Fibroblast of lung (primary cell): ENCODE results near the gene ATG4D. TPM values are rescaled to one million over a fixed set of nuclear protein-coding genes. Genes with fewer than 3 reads are reported as not detected.

Experiments
- DNase-seq, 2 donors: peaks; one replicate each; pipeline versions ENCODE4 v3.0.0 to v3.0.0-alpha.2; 2010; ENCODE audit warnings: low read depth in 2 of 2
- H2AFZ ChIP-seq: 2 replicates; pipeline ENCODE4 v1.5.1; 2012; ENCODE audit warnings: low read length, control low read depth, inconsistent platforms
- H3K27ac ChIP-seq: 2 replicates; pipeline ENCODE4 v1.5.1; 2011; ENCODE audit warnings: low read length, control low read depth; ENCODE audit not compliant: insufficient read depth
- H3K27me3 ChIP-seq: 2 replicates; pipeline ENCODE4 v1.5.1; 2011; ENCODE audit warnings: mild to moderate bottlenecking, low read length; ENCODE audit not compliant: control insufficient read depth, insufficient read depth
- H3K36me3 ChIP-seq: 2 replicates; pipeline ENCODE4 v1.5.1; 2011; ENCODE audit warnings: low read length; ENCODE audit not compliant: control insufficient read depth, insufficient read depth
- H3K4me1 ChIP-seq: 2 replicates; pipeline ENCODE4 v1.5.1; 2011; ENCODE audit warnings: low read length; ENCODE audit not compliant: control insufficient read depth, insufficient read depth; ENCODE audit errors: extremely low read depth
- H3K4me2 ChIP-seq: 2 replicates; pipeline ENCODE4 v1.5.1; 2011; ENCODE audit warnings: low read length, control low read depth; ENCODE audit not compliant: insufficient read depth; ENCODE audit errors: extremely low read depth
- H3K4me3 ChIP-seq, 4 experiments: fragments of 200-600 bp in 1 of 4; sonication (generic) in 1 of 4; replicated peaks in 1 of 4; 2 replicates each; pipeline ENCODE4 v1.5.1; 2011 to 2016; ENCODE audit warnings: low read length in 4 of 4, low read depth in 3 of 4, mild to moderate bottlenecking in 3 of 4, control low read depth in 2 of 4, inconsistent platforms in 1 of 4, mixed read lengths in 1 of 4; ENCODE audit not compliant: insufficient read depth in 1 of 4; ENCODE audit errors: control extremely low read depth in 1 of 4
- H3K79me2 ChIP-seq: 2 replicates; pipeline ENCODE4 v1.5.1; 2012; ENCODE audit warnings: mild to moderate bottlenecking, low read length, inconsistent platforms; ENCODE audit not compliant: control insufficient read depth, insufficient read depth
- H3K9ac ChIP-seq: 2 replicates; pipeline ENCODE4 v1.5.1; 2011; ENCODE audit warnings: mild to moderate bottlenecking, low read length, control low read depth; ENCODE audit not compliant: insufficient read depth
- H3K9me3 ChIP-seq: 2 replicates; pipeline ENCODE4 v1.5.1; 2012; ENCODE audit warnings: low read depth, low read length; ENCODE audit not compliant: control insufficient read depth, insufficient read depth
- H4K20me1 ChIP-seq: 2 replicates; pipeline ENCODE4 v1.5.1; 2011; ENCODE audit warnings: low read length; ENCODE audit not compliant: control insufficient read depth, insufficient read depth; ENCODE audit errors: extremely low read depth
- EZH2 ChIP-seq: IDR thresholded peaks from 2 replicates; pipeline ENCODE4 v1.5.1; 2012; ENCODE audit warnings: low read length, control low read depth, mild to moderate bottlenecking; ENCODE audit errors: missing control alignments
- polyA plus RNA-seq, 2 donors: library from polyadenylated mRNA; depleted of rRNA in 1 of 2; stranded (reverse) in 1 of 2; unstranded in 1 of 2; fragments of >200 nt; gene quantifications; 2 replicates each; pipeline ENCODE4 v1.2.1, GENCODE V29; 2011 to 2012; ENCODE audit warnings: missing spikeins in 1 of 2
- total RNA-seq: library from RNA; depleted of rRNA; stranded (reverse); fragments of >200 nt; gene quantifications from 2 replicates; pipeline ENCODE4 v1.2.1, GENCODE V29; 2014
- TF ChIP-seq, protein P1 (sequence below), 2 donors: IDR thresholded peaks in 1 of 2; conservative IDR thresholded peaks in 1 of 2; 1 replicate in 1 of 2; 2 replicates in 1 of 2; pipeline ENCODE4 v1.5.1; 2011 to 2012; ENCODE audit warnings: low read length in 2 of 2, control low read depth in 1 of 2, inconsistent platforms in 1 of 2, low read depth in 1 of 2, mild to moderate bottlenecking in 1 of 2

Gene ATG4D
- total and polyA plus RNA-seq, 2 donors (not counting 1 experiment from before 2014, with no cell fraction given): 7.2 to 14.9 TPM

GRCh38 chr19:10519421-10519820, 24.3 kb upstream of the ATG4D start:
- no peak overlapping the region for H3K4me2 ChIP-seq
- H3K4me1 ChIP-seq: peaks cover 4% of the 10 kb centered on the region
- DNase-seq: no peak
- no peaks in the 10 kb centered on the region for H3K79me2 ChIP-seq
- no peak overlapping the region for H3K27ac ChIP-seq
- no peaks in the 10 kb centered on the region for H3K9me3 ChIP-seq
- H3K27me3 ChIP-seq: peaks cover 30% of the 10 kb centered on the region
- TF ChIP-seq EZH2: no peak
- TF ChIP-seq, protein P1, sequence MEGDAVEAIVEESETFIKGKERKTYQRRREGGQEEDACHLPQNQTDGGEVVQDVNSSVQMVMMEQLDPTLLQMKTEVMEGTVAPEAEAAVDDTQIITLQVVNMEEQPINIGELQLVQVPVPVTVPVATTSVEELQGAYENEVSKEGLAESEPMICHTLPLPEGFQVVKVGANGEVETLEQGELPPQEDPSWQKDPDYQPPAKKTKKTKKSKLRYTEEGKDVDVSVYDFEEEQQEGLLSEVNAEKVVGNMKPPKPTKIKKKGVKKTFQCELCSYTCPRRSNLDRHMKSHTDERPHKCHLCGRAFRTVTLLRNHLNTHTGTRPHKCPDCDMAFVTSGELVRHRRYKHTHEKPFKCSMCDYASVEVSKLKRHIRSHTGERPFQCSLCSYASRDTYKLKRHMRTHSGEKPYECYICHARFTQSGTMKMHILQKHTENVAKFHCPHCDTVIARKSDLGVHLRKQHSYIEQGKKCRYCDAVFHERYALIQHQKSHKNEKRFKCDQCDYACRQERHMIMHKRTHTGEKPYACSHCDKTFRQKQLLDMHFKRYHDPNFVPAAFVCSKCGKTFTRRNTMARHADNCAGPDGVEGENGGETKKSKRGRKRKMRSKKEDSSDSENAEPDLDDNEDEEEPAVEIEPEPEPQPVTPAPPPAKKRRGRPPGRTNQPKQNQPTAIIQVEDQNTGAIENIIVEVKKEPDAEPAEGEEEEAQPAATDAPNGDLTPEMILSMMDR (conservative IDR thresholded peaks at IDR 0.05 in 1 of 2, IDR thresholded peaks at IDR 0.05 in 1 of 2; ENCODE audit: low read depth in 1 of 2, low read length in 2 of 2): no peak
- no peaks in the 10 kb centered on the region for H4K20me1 ChIP-seq
- no peak overlapping the region for H3K9ac ChIP-seq
- H3K4me3 ChIP-seq: no peak overlapping the region
- H2AFZ ChIP-seq: no peak overlapping the region
- no peaks in the 10 kb centered on the region for H3K36me3 ChIP-seq

GRCh38 chr19:10520652-10521318, 22.9 kb upstream of the ATG4D start:
- H2AFZ ChIP-seq: no peak overlapping the region
- H3K27ac ChIP-seq: no peak overlapping the region
- H3K4me2 ChIP-seq: no peak overlapping the region
- peaks cover 22% of the 10 kb centered on the region for H3K27me3 ChIP-seq
- no peaks in the 10 kb centered on the region for H3K36me3 ChIP-seq
- no peak overlapping the region for H3K4me3 ChIP-seq
- peaks cover 4% of the 10 kb centered on the region for H3K4me1 ChIP-seq
- no peaks in the 10 kb centered on the region for H3K9me3 ChIP-seq
- no peaks in the 10 kb centered on the region for H4K20me1 ChIP-seq
- H3K79me2 ChIP-seq: no peaks in the 10 kb centered on the region
- TF ChIP-seq EZH2: no peak
- TF ChIP-seq, protein P1 (conservative IDR thresholded peaks at IDR 0.05 in 1 of 2, IDR thresholded peaks at IDR 0.05 in 1 of 2; ENCODE audit: low read depth in 1 of 2, low read length in 2 of 2): no peak
- no peak for DNase-seq
- no peak overlapping the region for H3K9ac ChIP-seq

DNA sequence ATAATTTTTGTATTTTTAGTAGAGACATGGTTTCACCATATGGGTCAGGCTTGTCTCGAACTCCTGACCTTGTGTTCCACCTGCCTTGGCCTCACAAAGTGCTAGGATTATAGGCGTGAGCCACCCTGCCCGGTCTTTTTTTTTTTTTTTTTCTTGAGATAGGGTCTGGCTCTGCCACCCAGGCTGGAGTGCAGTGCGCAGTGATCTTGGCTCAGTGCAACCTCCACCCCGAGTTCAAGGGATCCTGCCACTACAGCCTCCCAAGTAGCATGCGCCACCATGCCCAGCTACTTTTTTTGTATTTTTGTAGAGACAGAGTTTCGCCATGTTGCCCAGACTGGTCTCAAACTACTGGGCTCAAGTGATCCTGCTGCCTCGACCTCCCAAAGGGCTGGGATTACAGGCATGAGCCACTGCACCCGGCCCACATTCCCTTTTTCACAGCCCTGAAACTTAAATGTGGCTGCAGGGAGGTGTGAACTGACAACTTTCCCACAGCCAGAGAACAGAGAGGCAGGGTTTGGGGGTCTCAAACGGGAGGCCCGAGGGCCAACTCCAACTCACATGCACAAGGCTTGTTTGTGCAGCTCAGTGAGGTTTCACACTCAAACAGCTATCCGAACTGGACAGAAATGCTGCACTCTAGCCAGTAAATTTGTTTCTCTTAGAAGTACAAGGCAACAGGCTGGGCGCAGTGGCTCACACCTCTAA, 22.1 kb upstream of the ATG4D start:
- no peaks in the 10 kb centered on the region for H4K20me1 ChIP-seq
- H2AFZ ChIP-seq: no peak overlapping the region
- no peaks in the 10 kb centered on the region for H3K9me3 ChIP-seq
- H3K27ac ChIP-seq: no peak overlapping the region
- DNase-seq: no peak
- no peak overlapping the region for H3K4me3 ChIP-seq
- peaks cover 4% of the 10 kb centered on the region for H3K4me1 ChIP-seq
- no peaks in the 10 kb centered on the region for H3K79me2 ChIP-seq
- H3K27me3 ChIP-seq: peaks cover 18% of the 10 kb centered on the region
- no peak overlapping the region for H3K4me2 ChIP-seq
- H3K9ac ChIP-seq: no peak overlapping the region
- no peaks in the 10 kb centered on the region for H3K36me3 ChIP-seq
- TF ChIP-seq EZH2: no peak
- TF ChIP-seq, protein P1 (conservative IDR thresholded peaks at IDR 0.05 in 1 of 2, IDR thresholded peaks at IDR 0.05 in 1 of 2; ENCODE audit: low read depth in 1 of 2, low read length in 2 of 2): no peak
